ENCODE measurements around the gene TICAM1. TPM values are rescaled to one million over a fixed set of nuclear protein-coding genes. Genes with fewer than 3 reads are reported as not detected.

TICAM1 gene
- total and polyA plus RNA-seq, 2 of the 13 experiments (the other 11 are each of a cell fraction or from before 2014, with no cell fraction given): 0.33 to 0.95 TPM

DNA sequence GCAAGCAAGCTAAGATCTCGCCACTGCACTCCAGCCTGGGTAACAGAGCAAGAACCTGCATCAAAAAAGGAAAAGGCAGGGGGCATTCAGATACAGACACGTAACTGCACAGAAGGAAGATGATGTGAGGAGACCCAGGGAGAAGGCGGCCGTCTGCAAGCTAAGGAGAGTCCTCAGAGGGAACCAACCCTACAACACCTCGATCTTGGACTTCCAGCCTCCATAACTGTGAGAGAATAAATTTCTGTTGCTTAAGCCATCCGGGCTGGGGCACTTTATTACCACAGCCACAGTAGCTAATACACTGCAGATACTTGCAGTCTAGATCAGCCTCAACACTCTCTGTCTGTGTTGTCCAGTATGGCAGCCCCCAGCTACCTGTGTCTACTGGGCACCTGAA, 7.9 kb downstream of the TICAM1 start:
- Histone ChIP-seq H3K9ac (ENCODE audit: insufficient read depth, low read depth, low read length) (no peak overlapping the region), H3K27me3 (ENCODE audit: control insufficient read depth in 1 of 2, insufficient read depth in 2 of 2, low read length in 2 of 2) (no peaks in the 10 kb centered on the region), H3K27ac (ENCODE audit: extremely low read length, insufficient read depth, low read length) (no peak overlapping the region), H3K4me1 (ENCODE audit: insufficient read depth, low read length) (peaks cover under 1% of the 10 kb centered on the region), H3K4me2 (ENCODE audit: low read depth, low read length) (no peak overlapping the region), H3K9me3 (ENCODE audit: low read length) (no peaks in the 10 kb centered on the region), H3K4me3 (replicated peaks in 1 of 3; ENCODE audit: insufficient read depth in 1 of 3, low read depth in 2 of 3, low read length in 3 of 3) (no peak overlapping the region), H2AFZ (ENCODE audit: low read length) (no peak overlapping the region), H3K79me2 (ENCODE audit: insufficient read depth, low read length) (peaks cover 2% of the 10 kb centered on the region), H4K20me1 (ENCODE audit: insufficient read depth, low read length) (no peaks in the 10 kb centered on the region), H3K36me3 (replicated peaks in 1 of 2; ENCODE audit: control insufficient read depth in 1 of 2, insufficient read depth in 2 of 2, low read length in 2 of 2) (no peaks in the 10 kb centered on the region)
- no peak for FAIRE-seq
- intact Hi-C loops (cut with micrococcal nuclease; ENCODE audit: unreplicated experiment): no loop called here
- BruUV-seq (replicated peaks): no TSS peak
- WGBS (ENCODE audit: low lambda C conversion rate): 79% methylated on average over 6 of the region's 6 CpGs
- CTCF ChIA-PET (ENCODE audit: low intra/inter-chr PET ratio, low total read pairs): no interaction called here
- TF ChIP-seq, protein P1, sequence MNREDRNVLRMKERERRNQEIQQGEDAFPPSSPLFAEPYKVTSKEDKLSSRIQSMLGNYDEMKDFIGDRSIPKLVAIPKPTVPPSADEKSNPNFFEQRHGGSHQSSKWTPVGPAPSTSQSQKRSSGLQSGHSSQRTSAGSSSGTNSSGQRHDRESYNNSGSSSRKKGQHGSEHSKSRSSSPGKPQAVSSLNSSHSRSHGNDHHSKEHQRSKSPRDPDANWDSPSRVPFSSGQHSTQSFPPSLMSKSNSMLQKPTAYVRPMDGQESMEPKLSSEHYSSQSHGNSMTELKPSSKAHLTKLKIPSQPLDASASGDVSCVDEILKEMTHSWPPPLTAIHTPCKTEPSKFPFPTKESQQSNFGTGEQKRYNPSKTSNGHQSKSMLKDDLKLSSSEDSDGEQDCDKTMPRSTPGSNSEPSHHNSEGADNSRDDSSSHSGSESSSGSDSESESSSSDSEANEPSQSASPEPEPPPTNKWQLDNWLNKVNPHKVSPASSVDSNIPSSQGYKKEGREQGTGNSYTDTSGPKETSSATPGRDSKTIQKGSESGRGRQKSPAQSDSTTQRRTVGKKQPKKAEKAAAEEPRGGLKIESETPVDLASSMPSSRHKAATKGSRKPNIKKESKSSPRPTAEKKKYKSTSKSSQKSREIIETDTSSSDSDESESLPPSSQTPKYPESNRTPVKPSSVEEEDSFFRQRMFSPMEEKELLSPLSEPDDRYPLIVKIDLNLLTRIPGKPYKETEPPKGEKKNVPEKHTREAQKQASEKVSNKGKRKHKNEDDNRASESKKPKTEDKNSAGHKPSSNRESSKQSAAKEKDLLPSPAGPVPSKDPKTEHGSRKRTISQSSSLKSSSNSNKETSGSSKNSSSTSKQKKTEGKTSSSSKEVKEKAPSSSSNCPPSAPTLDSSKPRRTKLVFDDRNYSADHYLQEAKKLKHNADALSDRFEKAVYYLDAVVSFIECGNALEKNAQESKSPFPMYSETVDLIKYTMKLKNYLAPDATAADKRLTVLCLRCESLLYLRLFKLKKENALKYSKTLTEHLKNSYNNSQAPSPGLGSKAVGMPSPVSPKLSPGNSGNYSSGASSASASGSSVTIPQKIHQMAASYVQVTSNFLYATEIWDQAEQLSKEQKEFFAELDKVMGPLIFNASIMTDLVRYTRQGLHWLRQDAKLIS (CRISPR knock-in tag; IDR thresholded peaks at IDR 0.05): no peak
- TF ChIP-seq ZNF737 (CRISPR knock-in tag; IDR thresholded peaks at IDR 0.05; ENCODE audit: borderline replicate concordance) (no peak), U2AF2 (IDR thresholded peaks at IDR 0.05; ENCODE audit: low read depth, low read length) (no peak), ZNF251 (CRISPR knock-in tag; IDR thresholded peaks at IDR 0.05) (no peak), DNMT1 (CRISPR knock-in tag; IDR thresholded peaks at IDR 0.05) (no peak), ZNF598 (CRISPR knock-in tag; IDR thresholded peaks at IDR 0.05; ENCODE audit: borderline replicate concordance) (no peak), TGIF2 (CRISPR knock-in tag; IDR thresholded peaks at IDR 0.05) (no peak)
- TF ChIP-seq, protein P2, sequence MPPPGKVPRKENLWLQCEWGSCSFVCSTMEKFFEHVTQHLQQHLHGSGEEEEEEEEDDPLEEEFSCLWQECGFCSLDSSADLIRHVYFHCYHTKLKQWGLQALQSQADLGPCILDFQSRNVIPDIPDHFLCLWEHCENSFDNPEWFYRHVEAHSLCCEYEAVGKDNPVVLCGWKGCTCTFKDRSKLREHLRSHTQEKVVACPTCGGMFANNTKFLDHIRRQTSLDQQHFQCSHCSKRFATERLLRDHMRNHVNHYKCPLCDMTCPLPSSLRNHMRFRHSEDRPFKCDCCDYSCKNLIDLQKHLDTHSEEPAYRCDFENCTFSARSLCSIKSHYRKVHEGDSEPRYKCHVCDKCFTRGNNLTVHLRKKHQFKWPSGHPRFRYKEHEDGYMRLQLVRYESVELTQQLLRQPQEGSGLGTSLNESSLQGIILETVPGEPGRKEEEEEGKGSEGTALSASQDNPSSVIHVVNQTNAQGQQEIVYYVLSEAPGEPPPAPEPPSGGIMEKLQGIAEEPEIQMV (CRISPR knock-in tag; IDR thresholded peaks at IDR 0.05; ENCODE audit: low read depth): no peak
- TF ChIP-seq, protein P3, sequence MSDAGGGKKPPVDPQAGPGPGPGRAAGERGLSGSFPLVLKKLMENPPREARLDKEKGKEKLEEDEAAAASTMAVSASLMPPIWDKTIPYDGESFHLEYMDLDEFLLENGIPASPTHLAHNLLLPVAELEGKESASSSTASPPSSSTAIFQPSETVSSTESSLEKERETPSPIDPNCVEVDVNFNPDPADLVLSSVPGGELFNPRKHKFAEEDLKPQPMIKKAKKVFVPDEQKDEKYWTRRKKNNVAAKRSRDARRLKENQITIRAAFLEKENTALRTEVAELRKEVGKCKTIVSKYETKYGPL (CRISPR knock-in tag; IDR thresholded peaks at IDR 0.05): no peak
- TF ChIP-seq, protein P4, sequence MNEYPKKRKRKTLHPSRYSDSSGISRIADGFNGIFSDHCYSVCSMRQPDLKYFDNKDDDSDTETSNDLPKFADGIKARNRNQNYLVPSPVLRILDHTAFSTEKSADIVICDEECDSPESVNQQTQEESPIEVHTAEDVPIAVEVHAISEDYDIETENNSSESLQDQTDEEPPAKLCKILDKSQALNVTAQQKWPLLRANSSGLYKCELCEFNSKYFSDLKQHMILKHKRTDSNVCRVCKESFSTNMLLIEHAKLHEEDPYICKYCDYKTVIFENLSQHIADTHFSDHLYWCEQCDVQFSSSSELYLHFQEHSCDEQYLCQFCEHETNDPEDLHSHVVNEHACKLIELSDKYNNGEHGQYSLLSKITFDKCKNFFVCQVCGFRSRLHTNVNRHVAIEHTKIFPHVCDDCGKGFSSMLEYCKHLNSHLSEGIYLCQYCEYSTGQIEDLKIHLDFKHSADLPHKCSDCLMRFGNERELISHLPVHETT (CRISPR knock-in tag; conservative IDR thresholded peaks at IDR 0.05): no peak
- TF ChIP-seq, protein P5, sequence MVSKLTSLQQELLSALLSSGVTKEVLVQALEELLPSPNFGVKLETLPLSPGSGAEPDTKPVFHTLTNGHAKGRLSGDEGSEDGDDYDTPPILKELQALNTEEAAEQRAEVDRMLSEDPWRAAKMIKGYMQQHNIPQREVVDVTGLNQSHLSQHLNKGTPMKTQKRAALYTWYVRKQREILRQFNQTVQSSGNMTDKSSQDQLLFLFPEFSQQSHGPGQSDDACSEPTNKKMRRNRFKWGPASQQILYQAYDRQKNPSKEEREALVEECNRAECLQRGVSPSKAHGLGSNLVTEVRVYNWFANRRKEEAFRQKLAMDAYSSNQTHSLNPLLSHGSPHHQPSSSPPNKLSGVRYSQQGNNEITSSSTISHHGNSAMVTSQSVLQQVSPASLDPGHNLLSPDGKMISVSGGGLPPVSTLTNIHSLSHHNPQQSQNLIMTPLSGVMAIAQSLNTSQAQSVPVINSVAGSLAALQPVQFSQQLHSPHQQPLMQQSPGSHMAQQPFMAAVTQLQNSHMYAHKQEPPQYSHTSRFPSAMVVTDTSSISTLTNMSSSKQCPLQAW (CRISPR knock-in tag; IDR thresholded peaks at IDR 0.05): no peak
- POLR2A ChIA-PET: interaction anchor here (1.1 kb wide), 1 partner anchor 21 kb away, joined by 3 read pairs; no protein-coding TSS in a partner anchor
- no peak for ATAC-seq
- no peak for DNase-seq (ENCODE audit: low spot score)
- in situ Hi-C loops (cut with HindIII; ENCODE audit: extremely low pct_ligation_motif_present, low pct_unique_long_range_greater_than_20kb): no loop called here

Measured in HepG2 (cell line).